ENCODE data around the gene NPAS3. TPM values are rescaled to one million over a fixed set of nuclear protein-coding genes. Genes with fewer than 3 reads are reported as not detected.

Gene NPAS3
- total and polyA plus RNA-seq, 5 donors from 2014 or later, result not detected

DNA sequence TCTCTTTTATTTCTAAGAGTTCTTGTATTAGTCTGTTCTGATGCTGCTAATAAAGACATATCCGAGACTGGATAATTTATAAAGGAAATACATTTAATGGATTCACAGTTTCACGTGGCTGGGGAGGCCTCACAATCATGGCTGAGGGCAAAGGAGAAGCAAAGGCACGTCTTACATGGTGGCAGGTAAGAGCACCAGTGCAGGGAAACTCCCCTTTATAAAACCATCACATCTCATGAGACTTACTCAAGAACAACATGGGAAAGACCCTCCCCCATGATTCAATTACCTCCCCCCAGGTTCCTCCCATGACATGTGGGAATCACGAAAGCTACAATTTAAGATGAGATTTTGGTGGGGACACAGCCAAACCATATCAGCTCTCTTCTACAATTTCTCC is 503.0 kb downstream of the NPAS3 start:
- H3K27me3 ChIP-seq (ENCODE audit: control insufficient read depth, insufficient read depth, low read length), result no peaks in the 10 kb centered on the region
- Mint-ChIP-seq H3K27me3 (no peaks in the 10 kb centered on the region), H3K9me3 (peaks cover 0 to 5% (median 0%) of the 10 kb centered on the region in 7 donors), H3K36me3 (no peaks in the 10 kb centered on the region), H3K4me3 (no peak overlapping the region), H3K4me1 (no peaks in the 10 kb centered on the region), H3K27ac (no peak overlapping the region)
- H3K36me3 ChIP-seq (ENCODE audit: control insufficient read depth, insufficient read depth, low read length), result no peaks in the 10 kb centered on the region
- H3K27ac ChIP-seq (ENCODE audit: insufficient read depth, low read length, poor library complexity, severe bottlenecking), result no peak overlapping the region
- ATAC-seq (ENCODE audit: low read depth in 2 of 2) (no peak), DNase-seq (no peak)
- no peak overlapping the region for H3K4me3 ChIP-seq (ENCODE audit: low read depth, low read length)
- no peaks in the 10 kb centered on the region for H3K9me3 ChIP-seq (ENCODE audit: control insufficient read depth in 2 of 2, low read length in 2 of 2)
- H3K4me1 ChIP-seq (ENCODE audit: control insufficient read depth, insufficient read depth, low read length, poor library complexity, severe bottlenecking), result no peaks in the 10 kb centered on the region

- no peaks in the 10 kb centered on the region for H3K27me3 Mint-ChIP-seq
- peaks cover 0 to 5% (median 0%) of the 10 kb centered on the region in 7 donors for H3K9me3 Mint-ChIP-seq
- no peak overlapping the region for H3K4me3 Mint-ChIP-seq
- H3K9me3 ChIP-seq (ENCODE audit: control insufficient read depth in 2 of 2, low read length in 2 of 2), result no peaks in the 10 kb centered on the region
- ATAC-seq (ENCODE audit: low read depth in 2 of 2) (no peak), DNase-seq (no peak)
- H3K27ac Mint-ChIP-seq, result no peak overlapping the region
- no peaks in the 10 kb centered on the region for H3K4me1 ChIP-seq (ENCODE audit: control insufficient read depth, insufficient read depth, low read length, poor library complexity, severe bottlenecking)
- H3K27me3 ChIP-seq (ENCODE audit: control insufficient read depth, insufficient read depth, low read length), result no peaks in the 10 kb centered on the region
- no peaks in the 10 kb centered on the region for H3K36me3 ChIP-seq (ENCODE audit: control insufficient read depth, insufficient read depth, low read length)
- H3K36me3 Mint-ChIP-seq, result no peaks in the 10 kb centered on the region
- no peak overlapping the region for H3K4me3 ChIP-seq (ENCODE audit: low read depth, low read length)
- H3K4me1 Mint-ChIP-seq, result no peaks in the 10 kb centered on the region
- no peak overlapping the region for H3K27ac ChIP-seq (ENCODE audit: insufficient read depth, low read length, poor library complexity, severe bottlenecking)
Observed at GRCh38 chr14:33444136-33444535, 505.5 kb downstream of the NPAS3 start.

- Mint-ChIP-seq H3K36me3 (no peaks in the 10 kb centered on the region), H3K9me3 (peaks cover 0 to 3% (median 0%) of the 10 kb centered on the region in 7 donors), H3K27ac (no peak overlapping the region), H3K4me1 (peaks cover 0 to under 1% (median 0%) of the 10 kb centered on the region in 4 donors), H3K4me3 (no peak overlapping the region), H3K27me3 (no peaks in the 10 kb centered on the region)
- H3K4me1 ChIP-seq (ENCODE audit: control insufficient read depth, insufficient read depth, low read length, poor library complexity, severe bottlenecking), result no peaks in the 10 kb centered on the region
- H3K27me3 ChIP-seq (ENCODE audit: control insufficient read depth, insufficient read depth, low read length), result no peaks in the 10 kb centered on the region
- no peaks in the 10 kb centered on the region for H3K9me3 ChIP-seq (ENCODE audit: control insufficient read depth in 2 of 2, low read length in 2 of 2)
- H3K36me3 ChIP-seq (ENCODE audit: control insufficient read depth, insufficient read depth, low read length), result no peaks in the 10 kb centered on the region
- ATAC-seq (ENCODE audit: low read depth in 2 of 2), result no peak
- DNase-seq, result no peak
- H3K27ac ChIP-seq (ENCODE audit: insufficient read depth, low read length, poor library complexity, severe bottlenecking), result no peak overlapping the region
- H3K4me3 ChIP-seq (ENCODE audit: low read depth, low read length), result no peak overlapping the region
Observed at GRCh38 chr14:33449268-33449667, 510.6 kb downstream of the NPAS3 start.

GRCh38 chr14:33449703-33450395 is 511.2 kb downstream of the NPAS3 start:
- Mint-ChIP-seq H3K27me3 (no peaks in the 10 kb centered on the region), H3K36me3 (no peaks in the 10 kb centered on the region), H3K4me1 (peaks cover 0 to 2% (median 0%) of the 10 kb centered on the region in 4 donors), H3K27ac (no peak overlapping the region), H3K9me3 (peaks cover 0 to under 1% (median 0%) of the 10 kb centered on the region in 7 donors), H3K4me3 (no peak overlapping the region)
- H3K27ac ChIP-seq (ENCODE audit: insufficient read depth, low read length, poor library complexity, severe bottlenecking), result no peak overlapping the region
- H3K4me3 ChIP-seq (ENCODE audit: low read depth, low read length), result no peak overlapping the region
- ATAC-seq (ENCODE audit: low read depth in 2 of 2) (no peak), DNase-seq (no peak)
- no peaks in the 10 kb centered on the region for H3K36me3 ChIP-seq (ENCODE audit: control insufficient read depth, insufficient read depth, low read length)
- no peaks in the 10 kb centered on the region for H3K4me1 ChIP-seq (ENCODE audit: control insufficient read depth, insufficient read depth, low read length, poor library complexity, severe bottlenecking)
- no peaks in the 10 kb centered on the region for H3K27me3 ChIP-seq (ENCODE audit: control insufficient read depth, insufficient read depth, low read length)
- no peaks in the 10 kb centered on the region for H3K9me3 ChIP-seq (ENCODE audit: control insufficient read depth in 2 of 2, low read length in 2 of 2)

DNA sequence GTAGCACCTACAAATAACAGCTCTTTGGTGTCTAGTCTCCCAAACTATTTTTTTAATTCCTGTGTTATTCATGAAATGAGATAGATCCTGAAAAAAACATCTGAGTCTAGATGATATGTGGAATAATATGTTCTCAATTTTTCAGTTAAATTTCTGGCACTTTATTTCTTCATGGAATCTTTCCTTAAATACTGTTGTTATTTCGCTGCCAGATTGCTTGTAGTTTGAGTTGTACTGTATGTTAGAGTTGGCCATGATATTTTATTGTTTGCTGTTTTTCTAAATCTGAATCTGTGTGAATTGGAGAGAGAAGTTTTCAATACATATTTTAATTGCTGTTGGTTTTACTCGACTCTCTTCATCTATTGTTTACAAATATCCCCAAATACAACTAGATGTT is 511.7 kb downstream of the NPAS3 start:
- H3K27me3 Mint-ChIP-seq, result no peaks in the 10 kb centered on the region
- no peaks in the 10 kb centered on the region for H3K36me3 ChIP-seq (ENCODE audit: control insufficient read depth, insufficient read depth, low read length)
- ATAC-seq (ENCODE audit: low read depth in 2 of 2) (no peak), DNase-seq (no peak)
- no peaks in the 10 kb centered on the region for H3K9me3 ChIP-seq (ENCODE audit: control insufficient read depth in 2 of 2, low read length in 2 of 2)
- no peaks in the 10 kb centered on the region for H3K27me3 ChIP-seq (ENCODE audit: control insufficient read depth, insufficient read depth, low read length)
- no peak overlapping the region for H3K27ac ChIP-seq (ENCODE audit: insufficient read depth, low read length, poor library complexity, severe bottlenecking)
- H3K4me3 Mint-ChIP-seq, result no peak overlapping the region
- no peaks in the 10 kb centered on the region for H3K36me3 Mint-ChIP-seq
- no peaks in the 10 kb centered on the region for H3K9me3 Mint-ChIP-seq
- H3K4me1 Mint-ChIP-seq, result peaks cover 0 to 2% (median 0%) of the 10 kb centered on the region in 4 donors
- no peak overlapping the region for H3K27ac Mint-ChIP-seq
- no peaks in the 10 kb centered on the region for H3K4me1 ChIP-seq (ENCODE audit: control insufficient read depth, insufficient read depth, low read length, poor library complexity, severe bottlenecking)
- no peak overlapping the region for H3K4me3 ChIP-seq (ENCODE audit: low read depth, low read length)

DNA sequence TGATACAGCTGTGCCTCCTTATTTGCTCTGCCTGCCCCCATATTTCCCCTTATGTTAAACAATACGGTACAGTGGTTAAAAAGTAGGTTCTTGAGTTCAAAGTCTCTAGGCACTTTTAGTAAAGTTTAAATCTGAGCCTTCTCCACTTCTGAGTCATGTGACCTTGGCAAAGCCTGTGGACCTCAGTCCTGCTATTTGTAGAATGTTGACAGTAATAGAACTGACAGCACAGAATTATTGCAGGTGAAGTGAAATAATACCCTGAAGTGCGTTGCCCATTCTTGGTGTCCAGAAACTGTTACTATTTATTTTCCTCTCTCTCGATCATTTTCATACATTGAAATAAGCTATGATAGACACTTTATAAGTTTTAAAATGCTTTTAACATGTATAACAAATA is 512.5 kb downstream of the NPAS3 start:
- Histone ChIP-seq H3K4me3 (ENCODE audit: low read depth, low read length) (no peak overlapping the region), H3K27ac (ENCODE audit: insufficient read depth, low read length, poor library complexity, severe bottlenecking) (no peak overlapping the region), H3K36me3 (ENCODE audit: control insufficient read depth, insufficient read depth, low read length) (no peaks in the 10 kb centered on the region), H3K9me3 (ENCODE audit: control insufficient read depth in 2 of 2, low read length in 2 of 2) (no peaks in the 10 kb centered on the region), H3K27me3 (ENCODE audit: control insufficient read depth, insufficient read depth, low read length) (no peaks in the 10 kb centered on the region), H3K4me1 (ENCODE audit: control insufficient read depth, insufficient read depth, low read length, poor library complexity, severe bottlenecking) (no peaks in the 10 kb centered on the region)
- Mint-ChIP-seq H3K9me3 (no peaks in the 10 kb centered on the region), H3K4me1 (peaks cover 0 to 2% (median 0%) of the 10 kb centered on the region in 4 donors), H3K36me3 (no peaks in the 10 kb centered on the region), H3K27ac (no peak overlapping the region), H3K4me3 (no peak overlapping the region), H3K27me3 (no peaks in the 10 kb centered on the region)
- DNase-seq (no peak), ATAC-seq (ENCODE audit: low read depth in 2 of 2) (no peak)

DNA sequence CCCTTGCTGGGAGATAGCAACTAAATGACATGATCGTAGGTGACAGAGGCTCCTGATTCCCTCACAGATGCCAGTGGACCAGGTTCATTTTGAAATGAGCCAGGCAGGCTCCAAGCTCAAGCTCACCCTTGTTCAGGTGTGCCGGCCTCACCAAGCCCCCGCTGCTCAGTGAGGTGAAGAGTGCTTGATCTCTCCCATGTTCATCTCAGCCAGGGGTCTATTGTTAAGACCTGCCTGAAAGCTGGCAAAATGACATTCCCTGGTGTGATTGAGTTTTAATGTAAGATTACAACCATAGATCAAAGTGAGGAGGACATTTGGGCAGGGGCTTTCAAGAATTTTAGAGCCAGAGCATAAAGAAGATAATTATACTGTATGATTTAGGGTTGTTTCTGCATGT is 514.3 kb downstream of the NPAS3 start:
- Histone ChIP-seq H3K27ac (ENCODE audit: insufficient read depth, low read length, poor library complexity, severe bottlenecking) (no peak overlapping the region), H3K27me3 (ENCODE audit: control insufficient read depth, insufficient read depth, low read length) (no peaks in the 10 kb centered on the region), H3K9me3 (ENCODE audit: control insufficient read depth in 2 of 2, low read length in 2 of 2) (no peaks in the 10 kb centered on the region), H3K36me3 (ENCODE audit: control insufficient read depth, insufficient read depth, low read length) (no peaks in the 10 kb centered on the region), H3K4me3 (ENCODE audit: low read depth, low read length) (no peak overlapping the region), H3K4me1 (ENCODE audit: control insufficient read depth, insufficient read depth, low read length, poor library complexity, severe bottlenecking) (no peaks in the 10 kb centered on the region)
- ATAC-seq (ENCODE audit: low read depth in 2 of 2) (no peak), DNase-seq (no peak)
- no peaks in the 10 kb centered on the region for H3K36me3 Mint-ChIP-seq
- no peak overlapping the region for H3K4me3 Mint-ChIP-seq
- no peaks in the 10 kb centered on the region for H3K9me3 Mint-ChIP-seq
- no peaks in the 10 kb centered on the region for H3K27me3 Mint-ChIP-seq
- no peak overlapping the region for H3K27ac Mint-ChIP-seq
- peaks cover 0 to 2% (median 0%) of the 10 kb centered on the region in 4 donors for H3K4me1 Mint-ChIP-seq

DNA sequence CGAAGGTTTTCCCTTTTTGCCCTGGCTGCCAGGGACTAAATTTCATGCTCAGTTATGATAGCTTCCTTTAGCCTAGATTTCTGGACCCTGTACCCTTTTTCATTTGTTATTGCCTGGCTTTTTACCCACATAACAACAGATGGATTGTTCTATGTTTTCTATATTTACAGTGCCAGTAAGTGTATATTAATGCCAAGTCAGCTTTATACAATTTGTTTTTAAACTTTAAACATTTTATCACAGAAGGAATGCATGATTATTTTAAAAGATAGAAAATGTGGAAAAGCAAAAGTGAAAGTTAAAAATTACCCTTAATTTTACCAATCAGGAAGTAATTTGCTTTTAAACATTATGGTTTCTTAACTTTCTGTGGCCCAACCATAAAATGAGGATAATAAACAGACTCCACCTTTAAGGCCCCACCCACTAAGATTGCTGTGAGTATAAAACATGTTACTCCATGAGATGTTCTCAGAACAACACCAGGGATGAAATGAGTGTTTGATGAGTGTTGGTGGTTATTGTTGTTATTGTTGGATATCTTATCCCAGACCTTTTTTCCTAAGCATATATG is 515.4 kb downstream of the NPAS3 start:
- DNase-seq, result no peak
- Mint-ChIP-seq H3K36me3 (no peaks in the 10 kb centered on the region), H3K27me3 (no peaks in the 10 kb centered on the region), H3K9me3 (no peaks in the 10 kb centered on the region), H3K4me1 (peaks cover 0 to 2% (median 0%) of the 10 kb centered on the region in 4 donors), H3K27ac (no peak overlapping the region), H3K4me3 (no peak overlapping the region)
- Histone ChIP-seq H3K36me3 (ENCODE audit: control insufficient read depth, insufficient read depth, low read length) (no peaks in the 10 kb centered on the region), H3K9me3 (ENCODE audit: control insufficient read depth in 2 of 2, low read length in 2 of 2) (no peaks in the 10 kb centered on the region), H3K27me3 (ENCODE audit: control insufficient read depth, insufficient read depth, low read length) (no peaks in the 10 kb centered on the region), H3K27ac (ENCODE audit: insufficient read depth, low read length, poor library complexity, severe bottlenecking) (no peak overlapping the region), H3K4me3 (ENCODE audit: low read depth, low read length) (no peak overlapping the region), H3K4me1 (ENCODE audit: control insufficient read depth, insufficient read depth, low read length, poor library complexity, severe bottlenecking) (no peaks in the 10 kb centered on the region)
- ATAC-seq (ENCODE audit: low read depth in 2 of 2), result no peak

All from CD4-positive, CD25-positive, alpha-beta regulatory T cell (primary cell).